ENCODE results near the gene UPK3BL1. TPM values are rescaled to one million over a fixed set of nuclear protein-coding genes. Genes with fewer than 3 reads are reported as not detected.
"Not testable (repeated sequence)": the region's sequence is repeated elsewhere in the genome, so short reads cannot be mapped to it uniquely, and the experiment has no call there.

UPK3BL1 gene
- total RNA-seq, result 100 to 1,000 TPM in 1 of 2 donors, 10 to 100 TPM in 1; 63.2 to 125 TPM

GRCh38 chr7:102642691-102643090, at the start of gene UPK3BL1:
Gene UPK3BL1, minus strand, starts transcription at chr7:102642791. Its CDS starts 50 bp downstream, at chr7:102642741.
- WGBS, result no CpG with 5 or more reads among the region's 9 CpGs
- H3K27me3 ChIP-seq (replicated peaks; ENCODE audit: insufficient read depth); H3K4me3 ChIP-seq; intact Hi-C loops (cut with DNase I); H3K9me3 ChIP-seq; H3K4me1 ChIP-seq (replicated peaks); H3K36me3 ChIP-seq; H3K27ac ChIP-seq; DNase-seq (ENCODE audit: low spot score): not testable (repeated sequence)

- H3K27me3 ChIP-seq (replicated peaks; ENCODE audit: insufficient read depth); H3K27ac ChIP-seq; H3K4me3 ChIP-seq; DNase-seq (ENCODE audit: low spot score); H3K4me1 ChIP-seq (replicated peaks); intact Hi-C loops (cut with DNase I); H3K36me3 ChIP-seq; H3K9me3 ChIP-seq: not testable (repeated sequence)
- WGBS, result 94% methylated on average over 3 of the region's 6 CpGs
These were observed 48.0 kb upstream of the UPK3BL1 start for GRCh38 chr7:102690602-102691001.

GRCh38 chr7:102689436-102690282, 47.1 kb upstream of the UPK3BL1 start:
- H3K9me3 ChIP-seq; DNase-seq (ENCODE audit: low spot score); H3K27me3 ChIP-seq (replicated peaks; ENCODE audit: insufficient read depth); intact Hi-C loops (cut with DNase I); H3K27ac ChIP-seq; H3K36me3 ChIP-seq; H3K4me1 ChIP-seq (replicated peaks): not testable (repeated sequence)
- peak overlapping the region in 1 of 2 donors; percentile 4 for H3K4me3 ChIP-seq
- WGBS, result 25% methylated on average over 10 of the region's 74 CpGs

GRCh38 chr7:102688299-102689036, 45.9 kb upstream of the UPK3BL1 start:
- H3K4me3 ChIP-seq; DNase-seq (ENCODE audit: low spot score); H3K27ac ChIP-seq; H3K4me1 ChIP-seq (replicated peaks); intact Hi-C loops (cut with DNase I); H3K27me3 ChIP-seq (replicated peaks; ENCODE audit: insufficient read depth); H3K36me3 ChIP-seq; H3K9me3 ChIP-seq: not testable (repeated sequence)
- no CpG with 5 or more reads among the region's 37 CpGs for WGBS

- WGBS, result no CpG with 5 or more reads among the region's 5 CpGs
- H3K27ac ChIP-seq; H3K4me3 ChIP-seq; H3K4me1 ChIP-seq (replicated peaks); H3K9me3 ChIP-seq; H3K36me3 ChIP-seq; DNase-seq (ENCODE audit: low spot score); H3K27me3 ChIP-seq (replicated peaks; ENCODE audit: insufficient read depth); intact Hi-C loops (cut with DNase I): not testable (repeated sequence)
These were observed 40.0 kb upstream of the UPK3BL1 start for GRCh38 chr7:102682560-102682959.

GRCh38 chr7:102680780-102681179, 38.2 kb upstream of the UPK3BL1 start:
- no CpG with 5 or more reads among the region's 5 CpGs for WGBS

GRCh38 chr7:102675545-102675944, 33.0 kb upstream of the UPK3BL1 start:
- intact Hi-C loops (cut with DNase I); H3K27ac ChIP-seq: not testable (repeated sequence)
- WGBS, result 75% methylated on average over 1 of the region's 2 CpGs

More at GRCh38 chr7:102680780-102681179, 38.2 kb upstream of the UPK3BL1 start:
- H3K36me3 ChIP-seq; H3K27ac ChIP-seq; H3K4me3 ChIP-seq; H3K9me3 ChIP-seq; H3K27me3 ChIP-seq (replicated peaks; ENCODE audit: insufficient read depth); intact Hi-C loops (cut with DNase I); DNase-seq (ENCODE audit: low spot score); H3K4me1 ChIP-seq (replicated peaks): not testable (repeated sequence)

GRCh38 chr7:102673447-102674067, 31.0 kb upstream of the UPK3BL1 start:
- H3K36me3 ChIP-seq; H3K27me3 ChIP-seq (replicated peaks; ENCODE audit: insufficient read depth); DNase-seq (ENCODE audit: low spot score); H3K4me3 ChIP-seq; H3K27ac ChIP-seq; H3K4me1 ChIP-seq (replicated peaks); intact Hi-C loops (cut with DNase I); H3K9me3 ChIP-seq: not testable (repeated sequence)
- WGBS, result no CpG with 5 or more reads among the region's 9 CpGs

More at GRCh38 chr7:102675545-102675944, 33.0 kb upstream of the UPK3BL1 start:
- H3K36me3 ChIP-seq; H3K9me3 ChIP-seq; DNase-seq (ENCODE audit: low spot score); H3K4me1 ChIP-seq (replicated peaks); H3K4me3 ChIP-seq; H3K27me3 ChIP-seq (replicated peaks; ENCODE audit: insufficient read depth): not testable (repeated sequence)

- WGBS, result no CpG with 5 or more reads among the region's 9 CpGs
- H3K9me3 ChIP-seq, H3K4me3 ChIP-seq: not testable (repeated sequence)
These were observed 29.3 kb upstream of the UPK3BL1 start for GRCh38 chr7:102671956-102672307.

More at GRCh38 chr7:102671956-102672307, 29.3 kb upstream of the UPK3BL1 start:
- intact Hi-C loops (cut with DNase I); H3K27me3 ChIP-seq (replicated peaks; ENCODE audit: insufficient read depth); H3K4me1 ChIP-seq (replicated peaks); H3K36me3 ChIP-seq; DNase-seq (ENCODE audit: low spot score); H3K27ac ChIP-seq: not testable (repeated sequence)

All from prostate gland (tissue), 2 donors.